GM21381 (cell line): ENCODE measurements around the gene CAPN9.
"Not testable (repeated sequence)": the region's sequence is repeated elsewhere in the genome, so short reads cannot be mapped to it uniquely, and the experiment has no call there.

Experiments
- ATAC-seq: cut with Tn5 transposase; IDR thresholded peaks from one replicate; pipeline ENCODE4 v1.9.1; 2021; ENCODE audit warnings: mild to moderate bottlenecking, moderate library complexity; ENCODE audit not compliant: unreplicated experiment

CAPN9 gene

DNA sequence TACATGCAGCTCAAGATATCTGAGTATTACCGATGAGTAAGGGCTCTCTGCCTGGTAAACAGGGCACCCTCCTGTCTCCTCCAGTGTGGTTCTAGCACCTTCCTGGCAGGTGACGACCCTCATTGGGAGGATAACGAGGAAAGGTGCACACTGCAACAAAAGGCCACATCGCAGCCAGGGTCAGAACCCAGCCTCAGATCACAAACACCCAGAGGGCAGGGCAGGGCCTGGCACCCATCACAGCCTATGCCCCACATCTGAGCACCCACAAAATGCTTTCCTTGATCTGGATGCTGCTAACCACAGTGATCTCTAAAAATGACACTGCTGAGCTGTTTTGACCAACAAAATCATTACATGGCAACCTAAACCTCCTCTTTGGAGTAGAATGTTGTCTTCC is 97.4 kb downstream of the CAPN9 start:
- no peak for ATAC-seq

DNA sequence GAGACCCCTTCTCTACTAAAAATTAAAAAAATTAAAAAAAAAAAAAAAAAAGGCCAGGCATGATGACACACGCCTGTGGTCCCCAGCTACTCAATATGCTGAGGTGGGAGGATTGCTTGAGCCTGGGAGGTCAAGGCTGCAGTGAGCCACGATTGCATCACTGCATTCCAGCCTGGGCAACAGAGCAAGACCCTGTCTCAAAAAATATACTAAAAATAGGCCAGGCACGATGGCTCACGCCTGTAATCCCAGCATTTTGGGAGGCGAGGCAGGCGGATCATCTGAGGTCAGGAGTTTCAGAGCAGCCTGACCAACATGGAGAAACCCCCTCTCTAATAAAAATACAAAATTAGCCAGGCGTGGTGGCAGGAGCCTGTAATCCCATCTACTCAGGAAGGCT is 98.0 kb downstream of the CAPN9 start:
- ATAC-seq = not testable (repeated sequence)

GRCh38 chr1:230848235-230848634 is 101.0 kb downstream of the CAPN9 start:
- ATAC-seq = no peak

- no peak for ATAC-seq
These were observed 102.5 kb downstream of the CAPN9 start for GRCh38 chr1:230849451-230850224.

DNA sequence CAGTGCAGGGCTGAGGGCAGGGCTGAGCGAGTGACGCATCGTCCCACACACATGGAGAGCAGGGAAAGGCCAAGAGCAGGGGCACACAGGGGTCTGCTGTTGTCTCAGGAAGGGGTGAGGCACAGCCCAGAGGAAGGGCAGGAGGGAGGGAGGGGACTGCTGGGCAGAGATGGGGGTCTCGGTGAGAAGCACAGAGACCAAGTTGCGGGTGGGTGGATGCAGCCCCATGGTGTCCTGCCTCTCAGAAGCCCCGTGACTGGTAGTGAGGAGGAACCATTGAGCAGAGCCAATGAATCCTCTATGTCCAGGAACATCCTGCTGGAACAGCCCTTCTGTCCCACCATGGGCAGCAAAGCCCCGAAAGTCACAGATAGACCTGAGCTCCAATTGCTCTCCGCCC is 103.4 kb downstream of the CAPN9 start:
- ATAC-seq = no peak

DNA sequence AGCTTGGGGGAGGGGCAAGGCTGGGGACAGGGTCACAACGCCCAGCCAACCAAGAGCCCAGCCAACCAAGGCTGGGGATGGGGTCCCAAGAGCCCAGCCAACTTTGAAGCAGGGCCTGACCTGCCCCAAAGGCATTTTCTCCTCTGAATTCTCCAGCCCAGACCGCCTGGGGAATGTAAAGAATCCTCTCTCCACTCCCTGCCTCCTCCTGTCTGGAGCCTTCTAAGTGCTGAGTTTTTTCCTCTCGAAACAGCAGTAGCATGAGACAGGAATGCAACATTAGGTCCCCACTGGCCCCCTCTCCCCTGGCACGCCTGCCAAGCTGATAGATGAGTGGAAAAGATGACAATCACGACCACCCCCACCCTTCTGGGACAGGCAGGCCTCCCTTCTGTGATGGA is 104.1 kb downstream of the CAPN9 start:
- ATAC-seq = no peak
